ENCODE data around the gene ST8SIA4.

GRCh38 chr5:100771181-100771580 lies 131.9 kb downstream of the ST8SIA4 start:
- no peak for TF ChIP-seq CTCF (IDR thresholded peaks at IDR 0.05; ENCODE audit: low read depth, low read length)
- no peak for TF ChIP-seq MYC (IDR thresholded peaks at IDR 0.05; ENCODE audit: low read depth, low read length)
- no peak for TF ChIP-seq POLR2A (IDR thresholded peaks at IDR 0.05; ENCODE audit: extremely low read depth, insufficient read length)
